GM23248 (cell line): ENCODE data around the gene TWSG1. TPM values are rescaled to one million over a fixed set of nuclear protein-coding genes. Genes with fewer than 3 reads are reported as not detected.

Experiments
- DNase-seq: peaks from one replicate; pipeline ENCODE4 v3.0.0-alpha.2; 2015
- H2AFZ ChIP-seq: fragments of 200-600 bp; sonication (generic); 2 replicates; pipeline ENCODE4 v1.6.1; 2016; ENCODE audit warnings: antibody characterized with exemption
- H3F3A ChIP-seq: fragments of 200-600 bp; sonication (generic); 2 replicates; pipeline ENCODE4 v1.6.1; 2016; ENCODE audit warnings: mild to moderate bottlenecking, antibody characterized with exemption, mixed run types; ENCODE audit not compliant: insufficient read depth
- H3K27ac ChIP-seq: fragments of 200-600 bp; sonication (generic); 2 replicates; pipeline ENCODE4 v1.5.1; 2016; ENCODE audit warnings: mild to moderate bottlenecking
- H3K27me3 ChIP-seq: fragments of 200-600 bp; sonication (generic); replicated peaks from 2 replicates; pipeline ENCODE4 v1.6.1; 2016; ENCODE audit warnings: mild to moderate bottlenecking; ENCODE audit not compliant: insufficient read depth
- H3K36me3 ChIP-seq: fragments of 200-600 bp; sonication (generic); 2 replicates; pipeline ENCODE4 v1.6.1; 2016; ENCODE audit warnings: low read depth, mild to moderate bottlenecking
- H3K4me1 ChIP-seq: fragments of 200-600 bp; sonication (generic); 2 replicates; pipeline ENCODE4 v1.6.1; 2016; ENCODE audit warnings: mild to moderate bottlenecking; ENCODE audit not compliant: insufficient read depth
- H3K4me2 ChIP-seq: fragments of 200-600 bp; sonication (generic); one replicate; pipeline ENCODE4 v1.6.1; 2016; ENCODE audit warnings: mild to moderate bottlenecking; ENCODE audit not compliant: unreplicated experiment
- H3K4me3 ChIP-seq: fragments of 200-600 bp; sonication (generic); 2 replicates; pipeline ENCODE4 v1.5.1; 2016; ENCODE audit warnings: mild to moderate bottlenecking
- H3K79me2 ChIP-seq: fragments of 200-600 bp; sonication (generic); 2 replicates; pipeline ENCODE4 v1.6.1; 2016; ENCODE audit warnings: mild to moderate bottlenecking; ENCODE audit not compliant: insufficient read depth
- H3K9ac ChIP-seq: fragments of 200-600 bp; sonication (generic); 2 replicates; pipeline ENCODE4 v1.6.1; 2016; ENCODE audit warnings: mild to moderate bottlenecking
- H3K9me2 ChIP-seq: fragments of 200-600 bp; sonication (generic); 2 replicates; pipeline ENCODE4 v1.6.1; 2016; ENCODE audit warnings: mixed run types, mild to moderate bottlenecking, moderate library complexity; ENCODE audit not compliant: insufficient read depth
- H3K9me3 ChIP-seq: fragments of 200-600 bp; sonication (generic); one replicate; pipeline ENCODE4 v1.6.1; 2017; ENCODE audit warnings: low read depth
- H4K20me1 ChIP-seq: fragments of 200-600 bp; sonication (generic); 2 replicates; pipeline ENCODE4 v1.6.0; 2016; ENCODE audit not compliant: insufficient read depth
- EZH2 ChIP-seq: fragments of 200-600 bp; sonication (generic); IDR thresholded peaks from 2 replicates; pipeline ENCODE4 v1.6.1; 2018; ENCODE audit warnings: antibody characterized with exemption, mild to moderate bottlenecking; ENCODE audit not compliant: insufficient read depth, poor library complexity, severe bottlenecking
- EZH2phosphoT487 ChIP-seq: fragments of 200-600 bp; sonication (generic); IDR thresholded peaks from 2 replicates; pipeline ENCODE4 v1.6.1; 2018; ENCODE audit warnings: antibody characterized with exemption, moderate library complexity, mild to moderate bottlenecking, low read depth; ENCODE audit not compliant: insufficient read depth
- WGBS, 2 experiments: methylation state at CpG; one replicate each; pipeline ENCODE4 v1.1.6; 2015 to 2017; ENCODE audit warnings: low lambda C conversion rate in 2 of 2, low coverage in 1 of 2; ENCODE audit errors: missing lambda C conversion rate in 2 of 2; 5-methylcytosine and 5-hydroxymethylcytosine counted together
- in situ Hi-C: fragments of 300-500 bp; cut with MboI; formaldehyde crosslinking; loops from 2 replicates; pipeline ENCODE4 v1.15.0; 2020
- polyA plus RNA-seq: library from polyadenylated mRNA; unstranded; fragments of >200 nt; fragmentation: Nextera tagmentation; extraction: Ambion mirVana; gene quantifications from 2 replicates; pipeline ENCODE4 v1.2.1, GENCODE V29; 2016
- total RNA-seq: library from RNA; depleted of rRNA; stranded (reverse); fragments of >200 nt; shearing (Covaris generic); gene quantifications from 2 replicates; pipeline ENCODE4 v1.2.3, GENCODE V29; 2014

The TWSG1 gene
- total and polyA plus RNA-seq, 2 experiments from 2014 or later: 113 to 136 TPM

- Histone ChIP-seq H3K36me3 (no peaks in the 10 kb centered on the region), H3K9ac (peak overlapping the region; percentile 4; the same call in 1 of the 2 replicates), H3K4me2 (peak overlapping the region; percentile 44), H4K20me1 (no peaks in the 10 kb centered on the region), H3K9me2 (no peaks in the 10 kb centered on the region), H3K9me3 (no peaks in the 10 kb centered on the region), H3K27me3 (no peaks in the 10 kb centered on the region), H3K4me3 (peak overlapping the region; percentile 27), H3F3A (peaks cover 14% of the 10 kb centered on the region; the same call in 1 of the 2 replicates), H3K27ac (peak overlapping the region; percentile 20), H2AFZ (peak overlapping the region; percentile 67), H3K79me2 (no peaks in the 10 kb centered on the region), H3K4me1 (peaks cover 26% of the 10 kb centered on the region)
- WGBS, 2 experiments: 43 to 50% methylated on average over 6 of the region's 6 CpGs
- DNase-seq: peak; percentile 7
- in situ Hi-C loops: no loop called here
- TF ChIP-seq EZH2phosphoT487 (no peak), EZH2 (no peak)
Measured at GRCh38 chr18:9416563-9417072, 82.0 kb downstream of the TWSG1 start.

- peak overlapping the region; percentile 67 for H2AFZ ChIP-seq
- TF ChIP-seq EZH2 (no peak), EZH2phosphoT487 (no peak)
- no peaks in the 10 kb centered on the region for H3K79me2 ChIP-seq
- H3K4me2 ChIP-seq: peak overlapping the region; percentile 44
- H3K4me1 ChIP-seq: peaks cover 26% of the 10 kb centered on the region
- DNase-seq: peak; percentile 63
- no peaks in the 10 kb centered on the region for H3K9me3 ChIP-seq
- H3K27me3 ChIP-seq: no peaks in the 10 kb centered on the region
- H3K9me2 ChIP-seq: no peaks in the 10 kb centered on the region
- H3K9ac ChIP-seq: peak overlapping the region; percentile 4; the same call in 1 of the 2 replicates
- peak overlapping the region; percentile 20 for H3K27ac ChIP-seq
- in situ Hi-C loops: no loop called here
- H3K36me3 ChIP-seq: no peaks in the 10 kb centered on the region
- H3K4me3 ChIP-seq: peak overlapping the region; percentile 27
- WGBS, 2 experiments: 50 to 53% methylated on average over 18 of the region's 18 CpGs
- peaks cover 14% of the 10 kb centered on the region; the same call in 1 of the 2 replicates for H3F3A ChIP-seq
- H4K20me1 ChIP-seq: no peaks in the 10 kb centered on the region
Measured at GRCh38 chr18:9417073-9417851, 82.7 kb downstream of the TWSG1 start.

- no peak for DNase-seq
- H2AFZ ChIP-seq: no peak overlapping the region
- 86 to 89% methylated on average over 6 of the region's 6 CpGs for WGBS, 2 experiments
- no peaks in the 10 kb centered on the region for H4K20me1 ChIP-seq
- TF ChIP-seq EZH2: no peak
- no peak for TF ChIP-seq EZH2phosphoT487
- no peaks in the 10 kb centered on the region for H3K36me3 ChIP-seq
- H3K4me1 ChIP-seq: peaks cover 25% of the 10 kb centered on the region
- no peaks in the 10 kb centered on the region for H3K27me3 ChIP-seq
- no peak overlapping the region for H3K27ac ChIP-seq
- no peak overlapping the region for H3K4me3 ChIP-seq
- no peaks in the 10 kb centered on the region for H3K9me3 ChIP-seq
- no peaks in the 10 kb centered on the region for H3K79me2 ChIP-seq
- no peak overlapping the region for H3K9ac ChIP-seq
- in situ Hi-C loops: no loop called here
- H3K4me2 ChIP-seq: no peak overlapping the region
- H3K9me2 ChIP-seq: no peaks in the 10 kb centered on the region
- peaks cover 14% of the 10 kb centered on the region; the same call in 1 of the 2 replicates for H3F3A ChIP-seq
Measured at GRCh38 chr18:9418047-9418690, 83.6 kb downstream of the TWSG1 start.

- no peak overlapping the region for H3K9ac ChIP-seq
- no peaks in the 10 kb centered on the region for H3K9me3 ChIP-seq
- H3K4me1 ChIP-seq: peaks cover 14% of the 10 kb centered on the region
- H2AFZ ChIP-seq: no peak overlapping the region
- no peaks in the 10 kb centered on the region for H3K9me2 ChIP-seq
- WGBS, 2 experiments: 60 to 63% methylated on average over 5 of the region's 5 CpGs
- no peaks in the 10 kb centered on the region for H4K20me1 ChIP-seq
- H3K27me3 ChIP-seq: no peaks in the 10 kb centered on the region
- no peak overlapping the region for H3K4me3 ChIP-seq
- H3K27ac ChIP-seq: no peak overlapping the region
- no peaks in the 10 kb centered on the region for H3K79me2 ChIP-seq
- peak; percentile 51 for DNase-seq
- no peak for TF ChIP-seq EZH2
- no peak for TF ChIP-seq EZH2phosphoT487
- in situ Hi-C loops: no loop called here
- no peak overlapping the region for H3K4me2 ChIP-seq
- 0 out of 2 replicates have a peak, but pooled peaks cover 5% of the 10 kb centered on the region for H3F3A ChIP-seq
- no peaks in the 10 kb centered on the region for H3K36me3 ChIP-seq
Measured at GRCh38 chr18:9419956-9420631, 85.5 kb downstream of the TWSG1 start.
